NCI-H748 (cell line): ENCODE measurements around the gene RTKN2.
A peak's percentile ranks its signal among the peaks of the same experiment; 100 is the strongest.
"Not testable (repeated sequence)": the region's sequence is repeated elsewhere in the genome, so short reads cannot be mapped to it uniquely, and the experiment has no call there.

Source experiments
- DNase-seq: peaks from one replicate; lab custom pipeline; 2025; ENCODE audit not compliant: unreplicated experiment; lab: John Stamatoyannopoulos, UW

Gene RTKN2

GRCh38 chr10:62261666-62262065 lies 7.0 kb downstream of the RTKN2 start:
- DNase-seq, result no peak

GRCh38 chr10:62259998-62260397 lies 8.6 kb downstream of the RTKN2 start:
- no peak for DNase-seq

- DNase-seq, result no peak
These were observed 9.2 kb downstream of the RTKN2 start for GRCh38 chr10:62259456-62259855.

GRCh38 chr10:62258926-62259325 lies 9.7 kb downstream of the RTKN2 start:
- DNase-seq, result no peak

- no peak for DNase-seq
These were observed 14.9 kb downstream of the RTKN2 start for GRCh38 chr10:62253704-62254103.

- DNase-seq, result no peak
These were observed 16.6 kb downstream of the RTKN2 start for GRCh38 chr10:62252051-62252450.

GRCh38 chr10:62250594-62251198 lies 17.9 kb downstream of the RTKN2 start:
- DNase-seq, result peak; percentile 9

GRCh38 chr10:62249957-62250356 lies 18.7 kb downstream of the RTKN2 start:
- DNase-seq, result no peak

GRCh38 chr10:62248465-62248864 lies 20.2 kb downstream of the RTKN2 start:
- peak; percentile 5 for DNase-seq

GRCh38 chr10:62244785-62245467 lies 23.7 kb downstream of the RTKN2 start:
- DNase-seq, result peak; percentile 69

GRCh38 chr10:62244088-62244487 lies 24.6 kb downstream of the RTKN2 start:
- DNase-seq, result no peak

GRCh38 chr10:62243647-62243997 lies 25.0 kb downstream of the RTKN2 start:
- no peak for DNase-seq

- not testable (repeated sequence) for DNase-seq
These were observed 25.5 kb downstream of the RTKN2 start for GRCh38 chr10:62242965-62243646.

- DNase-seq, result not testable (repeated sequence)
These were observed 27.1 kb downstream of the RTKN2 start for GRCh38 chr10:62241521-62241920.

GRCh38 chr10:62239994-62240393 lies 28.6 kb downstream of the RTKN2 start:
- no peak for DNase-seq

- DNase-seq, result no peak
These were observed 29.8 kb downstream of the RTKN2 start for GRCh38 chr10:62238880-62239279.

- no peak for DNase-seq
These were observed 30.7 kb downstream of the RTKN2 start for GRCh38 chr10:62237966-62238365.

- DNase-seq, result no peak
These were observed 31.1 kb downstream of the RTKN2 start for GRCh38 chr10:62237506-62237905.

GRCh38 chr10:62234077-62234605 lies 34.5 kb downstream of the RTKN2 start:
- no peak for DNase-seq

GRCh38 chr10:62233356-62234076 lies 35.1 kb downstream of the RTKN2 start:
- no peak for DNase-seq

GRCh38 chr10:62231805-62232204 lies 36.8 kb downstream of the RTKN2 start:
- no peak for DNase-seq
